A673 (cell line): ENCODE measurements around the gene BTBD9. TPM values are rescaled to one million over a fixed set of nuclear protein-coding genes. Genes with fewer than 3 reads are reported as not detected.
"Not testable (repeated sequence)": the region's sequence is repeated elsewhere in the genome, so short reads cannot be mapped to it uniquely, and the experiment has no call there.

Experiments
- BruUV-seq: library from RNA; stranded (reverse); fragments of 400-500 nt; replicated peaks from 2 replicates; lab custom pipeline; 2021; lab: Mats Ljungman, UMichigan
- CTCF ChIA-PET: fragments of 300-600 bp; sonication (Branson Sonifier 250); formaldehyde crosslinking; loops from one replicate; lab custom pipeline; 2022; ENCODE audit warnings: antibody characterized with exemption; lab: Charles Lee
- POLR2A ChIA-PET: fragments of 300-600 bp; sonication (Branson Sonifier 250); formaldehyde crosslinking; loops from one replicate; lab custom pipeline; 2022; ENCODE audit warnings: antibody characterized with exemption; ENCODE audit not compliant: low non-redundant PET; lab: Charles Lee
- DNase-seq: peaks from one replicate; pipeline ENCODE4 v3.0.0-alpha.2; 2015; ENCODE audit warnings: low spot score
- H3K27ac ChIP-seq: fragments of 200-600 bp; sonication (generic); 2 replicates; pipeline ENCODE4 v1.5.1; 2016; ENCODE audit warnings: mixed run types, low read depth, mild to moderate bottlenecking, mixed read lengths, antibody characterized with exemption, low read length; ENCODE audit not compliant: poor library complexity, severe bottlenecking
- H3K27me3 ChIP-seq: fragments of 200-600 bp; sonication (generic); replicated peaks from 2 replicates; pipeline ENCODE4 v1.6.1; 2017; ENCODE audit warnings: mixed run types, low read depth, mild to moderate bottlenecking, mixed read lengths, antibody characterized with exemption, low read length; ENCODE audit not compliant: insufficient read depth, poor library complexity
- H3K36me3 ChIP-seq: fragments of 200-600 bp; sonication (generic); 2 replicates; pipeline ENCODE4 v1.6.1; 2016; ENCODE audit warnings: mixed run types, mild to moderate bottlenecking, mixed read lengths, antibody characterized with exemption, low read length; ENCODE audit not compliant: insufficient read depth, poor library complexity, severe bottlenecking
- H3K4me1 ChIP-seq: fragments of 200-600 bp; sonication (generic); 2 replicates; pipeline ENCODE4 v1.6.1; 2017; ENCODE audit warnings: mixed run types, mild to moderate bottlenecking, mixed read lengths, antibody characterized with exemption, low read length; ENCODE audit not compliant: insufficient read depth, poor library complexity, severe bottlenecking
- H3K4me3 ChIP-seq: fragments of 200-600 bp; sonication (generic); 2 replicates; pipeline ENCODE4 v1.5.1; 2016; ENCODE audit warnings: low read depth, mixed run types, mild to moderate bottlenecking, mixed read lengths, low read length; ENCODE audit not compliant: poor library complexity, severe bottlenecking
- H3K9me3 ChIP-seq: fragments of 200-600 bp; sonication (generic); 2 replicates; pipeline ENCODE4 v1.6.1; 2016; ENCODE audit warnings: mixed run types, low read depth, mild to moderate bottlenecking, mixed read lengths, antibody characterized with exemption, low read length; ENCODE audit not compliant: poor library complexity, severe bottlenecking
- EZH2 ChIP-seq: fragments of 200-600 bp; sonication (generic); IDR thresholded peaks from 2 replicates; pipeline ENCODE4 v1.6.1; 2017; ENCODE audit warnings: borderline replicate concordance, low read depth, mild to moderate bottlenecking, mixed read lengths, antibody characterized with exemption, low read length; ENCODE audit not compliant: poor library complexity, severe bottlenecking
- intact Hi-C: fragments of 100-400 bp; cut with micrococcal nuclease; formaldehyde crosslinking; loops from one replicate; pipeline ENCODE4 v1.10.0; 2022; ENCODE audit not compliant: unreplicated experiment
- total RNA-seq: library from RNA; stranded (reverse); gene quantifications from 2 replicates; pipeline ENCODE4 v1.2.3, GENCODE V29; 2021
- TF ChIP-seq, protein P1 (sequence below): fragments of 300-800, 200-600 bp; sonication (generic); conservative IDR thresholded peaks from 2 replicates; pipeline ENCODE4 v1.5.1; 2017; ENCODE audit warnings: low read depth, mild to moderate bottlenecking, antibody characterized with exemption, low read length, moderate library complexity, mixed read lengths

Gene BTBD9
- total RNA-seq, 1 experiment from 2014 or later, result 8.0 TPM

DNA sequence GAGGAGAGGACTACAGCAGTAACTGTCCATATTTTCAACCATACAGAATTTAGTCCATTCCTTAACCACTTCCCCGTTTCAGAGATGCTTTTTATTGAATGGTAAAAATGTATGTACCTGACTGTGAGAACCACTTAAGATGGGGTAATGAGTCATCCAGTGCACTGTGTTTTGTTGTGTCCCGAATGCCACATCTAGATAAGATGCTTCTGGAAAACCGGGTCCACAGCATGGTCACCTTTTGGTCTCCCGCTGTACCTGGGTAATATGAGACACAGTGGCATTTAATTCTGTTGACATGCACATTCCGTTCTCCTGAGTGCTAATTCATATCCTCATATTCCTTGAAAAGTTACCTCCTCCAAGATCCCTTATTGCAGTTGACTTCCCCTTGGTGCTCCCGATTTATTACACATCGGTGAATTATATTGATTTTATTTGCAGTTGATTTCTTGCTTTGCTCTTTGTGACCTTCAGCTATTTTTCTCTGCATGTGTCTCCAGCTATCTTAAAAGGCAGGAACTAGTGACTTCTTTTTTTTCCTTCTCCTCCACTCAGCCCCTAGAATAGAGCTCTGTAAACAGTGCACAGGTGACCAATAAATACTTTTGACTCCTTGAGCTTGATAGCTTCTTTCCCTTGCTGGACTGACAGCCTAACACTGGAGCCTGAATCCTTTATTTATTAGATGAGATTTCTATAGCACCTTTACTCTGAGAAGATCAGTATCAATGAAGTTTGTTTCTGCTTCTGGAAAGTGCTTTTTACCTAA lies 505.6 kb downstream of the BTBD9 start:
- H3K4me1 ChIP-seq, result no peaks in the 10 kb centered on the region
- CTCF ChIA-PET, result no interaction called here
- POLR2A ChIA-PET, result interaction anchor here (0.7 kb wide), 1 partner anchor 24 kb away, joined by 4 read pairs; no protein-coding TSS in a partner anchor
- TF ChIP-seq EZH2, result no peak
- TF ChIP-seq, protein P1, sequence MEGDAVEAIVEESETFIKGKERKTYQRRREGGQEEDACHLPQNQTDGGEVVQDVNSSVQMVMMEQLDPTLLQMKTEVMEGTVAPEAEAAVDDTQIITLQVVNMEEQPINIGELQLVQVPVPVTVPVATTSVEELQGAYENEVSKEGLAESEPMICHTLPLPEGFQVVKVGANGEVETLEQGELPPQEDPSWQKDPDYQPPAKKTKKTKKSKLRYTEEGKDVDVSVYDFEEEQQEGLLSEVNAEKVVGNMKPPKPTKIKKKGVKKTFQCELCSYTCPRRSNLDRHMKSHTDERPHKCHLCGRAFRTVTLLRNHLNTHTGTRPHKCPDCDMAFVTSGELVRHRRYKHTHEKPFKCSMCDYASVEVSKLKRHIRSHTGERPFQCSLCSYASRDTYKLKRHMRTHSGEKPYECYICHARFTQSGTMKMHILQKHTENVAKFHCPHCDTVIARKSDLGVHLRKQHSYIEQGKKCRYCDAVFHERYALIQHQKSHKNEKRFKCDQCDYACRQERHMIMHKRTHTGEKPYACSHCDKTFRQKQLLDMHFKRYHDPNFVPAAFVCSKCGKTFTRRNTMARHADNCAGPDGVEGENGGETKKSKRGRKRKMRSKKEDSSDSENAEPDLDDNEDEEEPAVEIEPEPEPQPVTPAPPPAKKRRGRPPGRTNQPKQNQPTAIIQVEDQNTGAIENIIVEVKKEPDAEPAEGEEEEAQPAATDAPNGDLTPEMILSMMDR, result no peak
- H3K36me3 ChIP-seq, result no peaks in the 10 kb centered on the region
- no peak for DNase-seq
- no peaks in the 10 kb centered on the region for H3K9me3 ChIP-seq
- no peak overlapping the region for H3K4me3 ChIP-seq
- H3K27me3 ChIP-seq, result no peaks in the 10 kb centered on the region
- no TSS peak for BruUV-seq
- intact Hi-C loops, result no loop called here
- no peak overlapping the region for H3K27ac ChIP-seq

DNA sequence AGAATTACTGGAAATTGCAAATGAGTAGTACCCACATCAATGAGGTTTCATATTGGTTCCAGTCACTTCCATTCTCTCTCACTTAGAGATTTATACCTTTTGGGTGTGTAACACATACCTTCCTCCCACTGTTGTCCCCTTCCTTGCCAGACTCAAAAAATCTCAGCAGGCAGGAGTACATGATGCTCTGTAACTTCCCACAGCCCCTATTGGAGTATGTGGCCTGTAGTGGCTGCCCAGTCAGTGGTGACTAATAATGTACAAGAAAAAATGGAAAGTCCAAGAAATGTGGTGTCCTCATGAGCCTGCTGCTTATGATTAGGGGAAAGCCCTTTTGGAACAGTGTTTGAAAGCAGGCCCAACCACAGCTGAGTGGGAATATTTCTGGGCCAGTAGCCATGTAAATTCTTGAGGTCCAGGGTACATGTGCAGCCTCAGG lies 508.2 kb downstream of the BTBD9 start:
- no peaks in the 10 kb centered on the region for H3K9me3 ChIP-seq
- H3K4me3 ChIP-seq, result no peak overlapping the region
- no peak overlapping the region for H3K27ac ChIP-seq
- no peaks in the 10 kb centered on the region for H3K36me3 ChIP-seq
- POLR2A ChIA-PET, result no interaction called here
- CTCF ChIA-PET, result no interaction called here
- no peaks in the 10 kb centered on the region for H3K27me3 ChIP-seq
- intact Hi-C loops, result no loop called here
- no peaks in the 10 kb centered on the region for H3K4me1 ChIP-seq
- BruUV-seq, result no TSS peak
- TF ChIP-seq, protein P1, result no peak
- no peak for TF ChIP-seq EZH2
- DNase-seq, result no peak

DNA sequence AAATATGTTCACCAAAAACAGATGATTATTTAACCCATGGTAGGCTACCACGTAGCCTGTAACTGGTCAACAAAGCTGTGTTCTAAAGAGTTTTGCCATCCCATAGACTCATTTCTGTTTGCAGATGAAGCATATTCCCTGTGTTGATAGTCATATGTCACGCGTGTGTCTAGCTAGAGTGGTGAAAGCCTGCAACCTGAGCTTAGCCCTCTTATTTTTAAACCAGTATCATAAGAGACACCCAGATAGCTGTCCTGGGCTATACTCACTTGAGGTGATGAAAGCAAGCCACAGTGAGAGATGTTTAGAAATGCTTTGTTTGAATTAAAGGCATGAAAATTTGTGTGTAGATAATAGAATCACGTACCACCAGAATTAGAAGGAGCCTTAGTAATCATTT lies 512.4 kb downstream of the BTBD9 start:
- Histone ChIP-seq H3K27me3 (no peaks in the 10 kb centered on the region), H3K9me3 (no peaks in the 10 kb centered on the region), H3K4me3 (no peak overlapping the region), H3K36me3 (no peaks in the 10 kb centered on the region), H3K4me1 (no peaks in the 10 kb centered on the region), H3K27ac (no peak overlapping the region)
- no TSS peak for BruUV-seq
- TF ChIP-seq, protein P1, result no peak
- TF ChIP-seq EZH2, result no peak
- no peak for DNase-seq
- POLR2A ChIA-PET, result no interaction called here
- CTCF ChIA-PET, result no interaction called here
- intact Hi-C loops, result no loop called here

DNA sequence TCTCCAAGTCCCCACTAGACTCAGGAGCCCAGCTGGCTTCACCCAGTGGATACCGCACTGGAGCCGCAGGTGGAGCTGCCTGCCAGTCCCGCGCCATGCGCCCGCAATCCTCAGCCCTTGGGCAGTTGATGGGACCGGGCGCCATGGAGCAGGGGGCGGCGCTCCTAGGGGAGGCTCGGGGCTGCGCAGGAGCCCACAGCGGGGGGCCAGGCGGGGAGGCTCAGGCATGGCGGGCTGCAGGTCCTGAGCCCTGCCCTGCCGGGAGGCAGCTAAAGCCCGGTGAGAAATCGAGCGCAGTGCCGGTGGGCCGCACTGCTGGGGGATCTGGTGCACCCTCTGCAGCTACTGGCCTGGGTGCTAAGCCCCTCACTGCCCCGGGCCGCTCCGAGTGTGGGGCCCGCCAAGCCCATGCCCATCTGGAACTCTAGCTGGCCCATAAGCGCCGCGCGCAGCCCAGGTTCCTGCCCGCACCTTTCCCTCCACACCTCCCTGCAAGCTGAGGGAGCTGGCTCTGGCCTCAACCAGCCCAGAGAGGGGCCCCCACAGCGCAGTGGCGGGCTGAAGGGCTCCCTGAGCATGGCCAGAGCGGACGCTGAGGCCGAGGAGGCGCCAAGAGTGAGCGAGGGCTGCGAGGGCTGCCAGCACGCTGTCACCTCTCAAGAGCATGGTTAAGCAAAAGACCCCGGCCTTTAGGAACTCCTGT lies 515.4 kb downstream of the BTBD9 start:
- BruUV-seq, H3K9me3 ChIP-seq, H3K4me3 ChIP-seq, H3K4me1 ChIP-seq, H3K27ac ChIP-seq, H3K36me3 ChIP-seq, H3K27me3 ChIP-seq, intact Hi-C loops, POLR2A ChIA-PET, CTCF ChIA-PET, DNase-seq: not testable (repeated sequence)
